A673 (cell line): ENCODE measurements around the gene FERMT3. TPM values are rescaled to one million over a fixed set of nuclear protein-coding genes. Genes with fewer than 3 reads are reported as not detected.

ENCODE experiments used
- BruUV-seq: library from RNA; stranded (reverse); fragments of 400-500 nt; replicated peaks from 2 replicates; lab custom pipeline; 2021; lab: Mats Ljungman, UMichigan
- CTCF ChIA-PET: fragments of 300-600 bp; sonication (Branson Sonifier 250); formaldehyde crosslinking; loops from one replicate; lab custom pipeline; 2022; ENCODE audit warnings: antibody characterized with exemption; lab: Charles Lee
- POLR2A ChIA-PET: fragments of 300-600 bp; sonication (Branson Sonifier 250); formaldehyde crosslinking; loops from one replicate; lab custom pipeline; 2022; ENCODE audit warnings: antibody characterized with exemption; ENCODE audit not compliant: low non-redundant PET; lab: Charles Lee
- DNase-seq: peaks from one replicate; pipeline ENCODE4 v3.0.0-alpha.2; 2015; ENCODE audit warnings: low spot score
- H3K27ac ChIP-seq: fragments of 200-600 bp; sonication (generic); 2 replicates; pipeline ENCODE4 v1.5.1; 2016; ENCODE audit warnings: mixed run types, low read depth, mild to moderate bottlenecking, mixed read lengths, antibody characterized with exemption, low read length; ENCODE audit not compliant: poor library complexity, severe bottlenecking
- H3K27me3 ChIP-seq: fragments of 200-600 bp; sonication (generic); replicated peaks from 2 replicates; pipeline ENCODE4 v1.6.1; 2017; ENCODE audit warnings: mixed run types, low read depth, mild to moderate bottlenecking, mixed read lengths, antibody characterized with exemption, low read length; ENCODE audit not compliant: insufficient read depth, poor library complexity
- H3K36me3 ChIP-seq: fragments of 200-600 bp; sonication (generic); 2 replicates; pipeline ENCODE4 v1.6.1; 2016; ENCODE audit warnings: mixed run types, mild to moderate bottlenecking, mixed read lengths, antibody characterized with exemption, low read length; ENCODE audit not compliant: insufficient read depth, poor library complexity, severe bottlenecking
- H3K4me1 ChIP-seq: fragments of 200-600 bp; sonication (generic); 2 replicates; pipeline ENCODE4 v1.6.1; 2017; ENCODE audit warnings: mixed run types, mild to moderate bottlenecking, mixed read lengths, antibody characterized with exemption, low read length; ENCODE audit not compliant: insufficient read depth, poor library complexity, severe bottlenecking
- H3K4me3 ChIP-seq: fragments of 200-600 bp; sonication (generic); 2 replicates; pipeline ENCODE4 v1.5.1; 2016; ENCODE audit warnings: low read depth, mixed run types, mild to moderate bottlenecking, mixed read lengths, low read length; ENCODE audit not compliant: poor library complexity, severe bottlenecking
- H3K9me3 ChIP-seq: fragments of 200-600 bp; sonication (generic); 2 replicates; pipeline ENCODE4 v1.6.1; 2016; ENCODE audit warnings: mixed run types, low read depth, mild to moderate bottlenecking, mixed read lengths, antibody characterized with exemption, low read length; ENCODE audit not compliant: poor library complexity, severe bottlenecking
- EZH2 ChIP-seq: fragments of 200-600 bp; sonication (generic); IDR thresholded peaks from 2 replicates; pipeline ENCODE4 v1.6.1; 2017; ENCODE audit warnings: borderline replicate concordance, low read depth, mild to moderate bottlenecking, mixed read lengths, antibody characterized with exemption, low read length; ENCODE audit not compliant: poor library complexity, severe bottlenecking
- intact Hi-C: fragments of 100-400 bp; cut with micrococcal nuclease; formaldehyde crosslinking; loops from one replicate; pipeline ENCODE4 v1.10.0; 2022; ENCODE audit not compliant: unreplicated experiment
- total RNA-seq: library from RNA; stranded (reverse); gene quantifications from 2 replicates; pipeline ENCODE4 v1.2.3, GENCODE V29; 2021
- TF ChIP-seq, protein P1 (sequence below): fragments of 300-800, 200-600 bp; sonication (generic); conservative IDR thresholded peaks from 2 replicates; pipeline ENCODE4 v1.5.1; 2017; ENCODE audit warnings: low read depth, mild to moderate bottlenecking, antibody characterized with exemption, low read length, moderate library complexity, mixed read lengths

FERMT3 gene
- total RNA-seq, 1 experiment from 2014 or later: 99.3 TPM

DNA sequence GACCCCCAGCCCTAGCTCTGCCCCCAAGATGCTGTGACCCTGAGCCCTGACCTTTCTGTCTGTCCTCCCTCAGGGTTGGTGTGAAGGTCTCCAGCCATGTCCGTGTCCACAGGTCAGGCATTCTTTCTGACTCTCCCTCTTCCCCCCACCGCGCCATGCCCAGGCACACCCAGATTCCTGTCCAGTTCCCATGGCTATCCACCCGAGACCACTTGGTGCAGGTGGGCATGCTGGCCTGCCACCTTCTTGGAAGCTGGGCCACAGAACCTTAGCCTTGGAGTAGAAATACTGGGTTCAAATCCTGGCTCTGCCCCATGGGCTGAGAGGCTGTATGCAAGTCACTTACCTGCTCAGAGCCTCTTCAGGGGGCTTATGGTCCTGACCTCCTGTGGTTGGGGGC, 42.5 kb downstream of the FERMT3 start:
- Histone ChIP-seq H3K36me3 (peaks cover 3% of the 10 kb centered on the region), H3K4me3 (no peak overlapping the region), H3K27me3 (no peaks in the 10 kb centered on the region), H3K27ac (no peak overlapping the region), H3K9me3 (no peaks in the 10 kb centered on the region), H3K4me1 (peaks cover 31% of the 10 kb centered on the region)
- no TSS peak for BruUV-seq
- TF ChIP-seq, protein P1, sequence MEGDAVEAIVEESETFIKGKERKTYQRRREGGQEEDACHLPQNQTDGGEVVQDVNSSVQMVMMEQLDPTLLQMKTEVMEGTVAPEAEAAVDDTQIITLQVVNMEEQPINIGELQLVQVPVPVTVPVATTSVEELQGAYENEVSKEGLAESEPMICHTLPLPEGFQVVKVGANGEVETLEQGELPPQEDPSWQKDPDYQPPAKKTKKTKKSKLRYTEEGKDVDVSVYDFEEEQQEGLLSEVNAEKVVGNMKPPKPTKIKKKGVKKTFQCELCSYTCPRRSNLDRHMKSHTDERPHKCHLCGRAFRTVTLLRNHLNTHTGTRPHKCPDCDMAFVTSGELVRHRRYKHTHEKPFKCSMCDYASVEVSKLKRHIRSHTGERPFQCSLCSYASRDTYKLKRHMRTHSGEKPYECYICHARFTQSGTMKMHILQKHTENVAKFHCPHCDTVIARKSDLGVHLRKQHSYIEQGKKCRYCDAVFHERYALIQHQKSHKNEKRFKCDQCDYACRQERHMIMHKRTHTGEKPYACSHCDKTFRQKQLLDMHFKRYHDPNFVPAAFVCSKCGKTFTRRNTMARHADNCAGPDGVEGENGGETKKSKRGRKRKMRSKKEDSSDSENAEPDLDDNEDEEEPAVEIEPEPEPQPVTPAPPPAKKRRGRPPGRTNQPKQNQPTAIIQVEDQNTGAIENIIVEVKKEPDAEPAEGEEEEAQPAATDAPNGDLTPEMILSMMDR: no peak
- TF ChIP-seq EZH2: no peak
- ChIA-PET CTCF (interaction anchor here (2.0 kb wide), 1 partner anchor 44 kb away, joined by 6 read pairs; no protein-coding TSS in a partner anchor), POLR2A (no interaction called here)
- intact Hi-C loops: loop anchor here (5.0 kb wide), 1 partner anchor 42 kb away; the partner anchor contains the start of gene FERMT3
- no peak for DNase-seq

DNA sequence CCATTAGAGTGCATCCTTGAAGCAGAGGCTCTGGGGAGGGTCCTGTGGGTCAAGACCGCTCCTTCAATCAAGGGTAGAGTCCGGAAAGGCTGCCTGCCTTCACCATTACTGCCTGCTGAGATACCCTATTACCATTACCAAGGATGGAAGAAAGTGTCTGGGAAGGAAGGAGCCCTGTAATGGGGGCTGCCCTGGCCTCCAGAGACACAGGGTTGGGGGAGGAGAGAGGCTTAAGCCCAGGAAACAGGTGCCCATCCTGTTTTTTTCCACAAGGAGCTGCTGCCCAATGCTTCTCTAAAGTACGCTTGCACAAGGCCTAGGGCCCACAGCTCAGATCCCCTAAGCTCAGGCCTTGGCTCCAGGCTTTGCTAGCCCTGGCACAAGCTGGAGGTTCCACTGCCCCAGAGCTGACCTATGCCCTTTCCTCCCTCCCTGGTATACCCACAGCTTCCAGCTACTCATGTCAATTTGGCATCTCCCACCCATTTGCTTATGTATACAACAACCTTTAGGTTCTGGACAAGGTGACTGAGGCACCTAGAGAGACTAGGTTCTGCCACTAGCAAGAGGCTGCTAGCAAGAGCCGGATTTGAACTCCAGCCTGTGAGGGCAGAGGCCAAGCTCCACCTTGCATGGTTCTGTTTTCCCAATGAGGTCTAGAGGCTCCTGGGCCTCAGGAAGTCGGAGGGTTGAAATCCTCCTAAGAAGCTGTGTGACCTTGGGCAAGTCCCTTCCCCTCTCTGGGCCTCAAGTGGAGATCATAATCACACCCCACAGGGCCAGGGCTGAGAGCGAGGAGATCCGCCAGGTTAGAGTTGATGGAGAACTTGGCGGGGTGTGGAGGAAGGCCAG, 43.3 kb downstream of the FERMT3 start:
- no peaks in the 10 kb centered on the region for H3K9me3 ChIP-seq
- H3K4me3 ChIP-seq: no peak overlapping the region
- DNase-seq: no peak
- no peak for TF ChIP-seq EZH2
- TF ChIP-seq, protein P1: no peak
- H3K27me3 ChIP-seq: no peaks in the 10 kb centered on the region
- intact Hi-C loops: loop anchor here (5.0 kb wide), 1 partner anchor 42 kb away; the partner anchor contains the start of gene FERMT3
- BruUV-seq: no TSS peak
- H3K36me3 ChIP-seq: peaks cover 7% of the 10 kb centered on the region
- ChIA-PET POLR2A (no interaction called here), CTCF (interaction anchor here (1.1 to 2.0 kb wide), 2 partner anchors 45 to 105 kb away, joined by 4 to 6 read pairs; no protein-coding TSS in a partner anchor)
- peaks cover 27% of the 10 kb centered on the region for H3K4me1 ChIP-seq
- H3K27ac ChIP-seq: no peak overlapping the region

DNA sequence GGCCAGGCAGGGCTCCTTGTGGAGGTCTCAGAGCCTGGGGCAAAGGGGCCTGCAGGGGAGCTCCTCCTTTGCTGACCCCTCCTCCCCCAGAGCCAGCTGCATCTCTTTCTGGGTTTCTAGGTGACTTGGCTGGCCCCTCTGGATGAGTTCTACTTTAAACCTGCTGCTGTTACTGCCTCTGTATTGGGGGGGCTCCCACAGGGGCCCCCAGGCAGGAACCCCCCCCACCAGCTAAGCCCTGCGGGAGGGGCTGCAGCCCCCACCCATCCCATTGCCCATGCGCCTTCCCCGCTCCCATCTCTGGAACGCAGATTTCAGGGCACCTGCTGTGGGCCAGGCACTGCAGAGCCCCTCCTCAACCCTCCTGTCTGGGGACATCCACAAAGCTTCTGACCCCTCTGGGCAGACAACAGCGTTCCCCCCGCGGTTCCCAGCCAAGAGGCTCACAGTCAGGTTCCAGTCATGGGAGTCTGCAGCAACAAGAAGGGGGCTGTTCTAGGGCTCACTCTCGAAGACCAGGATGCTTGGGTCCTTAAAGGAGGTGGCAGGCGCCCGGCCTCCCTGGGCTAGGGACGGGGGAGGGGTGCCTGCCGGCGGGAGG, 44.0 kb downstream of the FERMT3 start:
- ChIA-PET CTCF (interaction anchor here (1.1 kb wide), 1 partner anchor 104 kb away, joined by 4 read pairs; no protein-coding TSS in a partner anchor), POLR2A (interaction anchor here (0.5 kb wide), 1 partner anchor 686 kb away, joined by 3 read pairs; no protein-coding TSS in a partner anchor)
- intact Hi-C loops: no loop called here
- Histone ChIP-seq H3K9me3 (no peaks in the 10 kb centered on the region), H3K4me3 (peak overlapping the region; percentile 79), H3K36me3 (peaks cover 13% of the 10 kb centered on the region), H3K27ac (peak overlapping the region; percentile 66), H3K4me1 (peaks cover 27% of the 10 kb centered on the region), H3K27me3 (no peaks in the 10 kb centered on the region)
- TF ChIP-seq, protein P1: no peak
- no peak for TF ChIP-seq EZH2
- no peak for DNase-seq
- BruUV-seq: no TSS peak
